ENCODE data around the gene AFMID. TPM values are rescaled to one million over a fixed set of nuclear protein-coding genes. Genes with fewer than 3 reads are reported as not detected.

The AFMID gene
- total and polyA plus RNA-seq, 2 donors (not counting 3 experiments of a cell fraction or from before 2014, with no cell fraction given), result 33.5 to 42.9 TPM

GRCh38 chr17:78235885-78236284, 48.7 kb downstream of the AFMID start:
- no peaks in the 10 kb centered on the region for H3K9me1 ChIP-seq (replicated peaks; ENCODE audit: control insufficient read depth, extremely low read depth, insufficient read depth, low read length)
- H2AFZ ChIP-seq (ENCODE audit: low read depth, low read length), result no peak overlapping the region
- CTCF ChIA-PET, result interaction anchor here (1.2 to 1.8 kb wide), 2 partner anchors 13 to 15 kb away, joined by 3 to 9 read pairs; no protein-coding TSS in a partner anchor
- TF ChIP-seq EZH2 (IDR thresholded peaks at IDR 0.05; ENCODE audit: borderline replicate concordance, low read depth, low read length, severe bottlenecking) (no peak), JUN (IDR thresholded peaks at IDR 0.05; ENCODE audit: borderline replicate concordance, insufficient read depth, insufficient read length, low read depth) (no peak)
- H3K36me3 ChIP-seq (ENCODE audit: control insufficient read depth in 2 of 2, extremely low read depth in 1 of 2, insufficient read depth in 2 of 2, low read length in 2 of 2), result no peaks in the 10 kb centered on the region
- H3K4me2 ChIP-seq (ENCODE audit: insufficient read depth, low read length), result no peak overlapping the region
- FAIRE-seq (no peak), DNase-seq (ENCODE audit: low read depth, low spot score) (no peak)
- peaks cover 3% of the 10 kb centered on the region for H3K4me1 ChIP-seq (ENCODE audit: control insufficient read depth, extremely low read depth, insufficient read depth, low read length)
- H3K27me3 ChIP-seq (ENCODE audit: control insufficient read depth in 2 of 2, insufficient read depth in 2 of 2, low read length in 2 of 2), result peaks cover 14 to 15% of the 10 kb centered on the region in 2 experiments
- no peak overlapping the region for H3K4me3 ChIP-seq (replicated peaks in 1 of 3; ENCODE audit: insufficient read depth in 1 of 3, low read depth in 1 of 3, low read length in 3 of 3)
- dilution Hi-C loops (cut with MboI; ENCODE audit: extremely low pct_ligation_motif_present, low sequenced_read_pairs) (no loop called here), intact Hi-C loops (cut with micrococcal nuclease) (no loop called here)
- H3K79me2 ChIP-seq (ENCODE audit: control insufficient read depth, insufficient read depth, low read length), result no peaks in the 10 kb centered on the region
- no TSS peak for BruUV-seq (replicated peaks)
- no peaks in the 10 kb centered on the region for H3K9me3 ChIP-seq (replicated peaks; ENCODE audit: control insufficient read depth, insufficient read depth, low read length)
- no peak overlapping the region for H3K9ac ChIP-seq (replicated peaks; ENCODE audit: extremely low read depth, insufficient read depth, low read length)
- no peaks in the 10 kb centered on the region for H4K20me1 ChIP-seq (replicated peaks; ENCODE audit: control insufficient read depth, extremely low read depth, insufficient read depth, low read length)
- POLR2A ChIA-PET, result no interaction called here
- H3K27ac ChIP-seq (ENCODE audit: insufficient read depth, low read depth, low read length), result no peak overlapping the region

GRCh38 chr17:78236362-78237127, 49.4 kb downstream of the AFMID start:
- DNase-seq (ENCODE audit: low read depth, low spot score), result no peak
- Histone ChIP-seq H4K20me1 (replicated peaks; ENCODE audit: control insufficient read depth, extremely low read depth, insufficient read depth, low read length) (no peaks in the 10 kb centered on the region), H3K27me3 (ENCODE audit: control insufficient read depth in 2 of 2, insufficient read depth in 2 of 2, low read length in 2 of 2) (peaks cover 8% of the 10 kb centered on the region in 2 experiments), H3K4me2 (ENCODE audit: insufficient read depth, low read length) (no peak overlapping the region), H3K27ac (ENCODE audit: insufficient read depth, low read depth, low read length) (no peak overlapping the region), H2AFZ (ENCODE audit: low read depth, low read length) (no peak overlapping the region), H3K4me3 (replicated peaks in 1 of 3; ENCODE audit: insufficient read depth in 1 of 3, low read depth in 1 of 3, low read length in 3 of 3) (no peak overlapping the region), H3K9ac (replicated peaks; ENCODE audit: extremely low read depth, insufficient read depth, low read length) (no peak overlapping the region), H3K9me1 (replicated peaks; ENCODE audit: control insufficient read depth, extremely low read depth, insufficient read depth, low read length) (no peaks in the 10 kb centered on the region), H3K36me3 (ENCODE audit: control insufficient read depth in 2 of 2, extremely low read depth in 1 of 2, insufficient read depth in 2 of 2, low read length in 2 of 2) (no peaks in the 10 kb centered on the region), H3K79me2 (ENCODE audit: control insufficient read depth, insufficient read depth, low read length) (no peaks in the 10 kb centered on the region), H3K9me3 (replicated peaks; ENCODE audit: control insufficient read depth, insufficient read depth, low read length) (no peaks in the 10 kb centered on the region), H3K4me1 (ENCODE audit: control insufficient read depth, extremely low read depth, insufficient read depth, low read length) (peaks cover 3% of the 10 kb centered on the region)
- TF ChIP-seq CTCF (IDR thresholded peaks at IDR 0.05; ENCODE audit: extremely low read depth in 1 of 2, insufficient read depth in 1 of 2, low read depth in 1 of 2, low read length in 2 of 2), result no peak
- FAIRE-seq, result no peak
- no TSS peak for BruUV-seq (replicated peaks)
- ChIA-PET POLR2A (no interaction called here), CTCF (interaction anchor here (1.6 to 1.9 kb wide), 2 partner anchors 15 to 62 kb away, joined by 4 to 10 read pairs; no protein-coding TSS in a partner anchor)
- intact Hi-C loops (cut with micrococcal nuclease) (no loop called here), dilution Hi-C loops (cut with MboI; ENCODE audit: extremely low pct_ligation_motif_present, low sequenced_read_pairs) (no loop called here)
